HG03064 (cell line): Measurements from ENCODE around the gene STRIT1.
"Not testable (repeated sequence)": the region's sequence is repeated elsewhere in the genome, so short reads cannot be mapped to it uniquely, and the experiment has no call there.

ENCODE experiments used
- ATAC-seq: cut with Tn5 transposase; IDR thresholded peaks from one replicate; pipeline ENCODE4 v1.9.1; 2021; ENCODE audit warnings: low read depth; ENCODE audit not compliant: unreplicated experiment

Gene STRIT1

DNA sequence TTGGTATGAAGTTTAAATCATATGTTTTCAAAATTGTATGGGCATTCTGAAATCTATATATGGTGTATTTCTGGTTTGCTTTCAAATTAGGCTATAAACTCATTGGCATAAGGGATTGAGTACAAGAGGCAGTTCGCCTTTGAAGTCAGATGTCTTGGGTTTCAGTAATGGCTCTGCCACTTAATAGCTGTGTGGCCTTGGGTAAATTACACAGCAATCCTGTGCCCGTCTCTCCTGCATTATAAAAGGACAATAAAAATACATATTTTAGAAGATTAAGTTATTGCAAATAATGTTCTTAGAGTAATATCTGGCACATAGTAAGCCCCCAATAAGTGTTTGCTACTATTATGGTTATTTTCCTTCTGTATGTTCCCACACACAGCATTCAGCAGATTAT is 20.4 kb upstream of the STRIT1 start:
- ATAC-seq = no peak

GRCh38 chr3:155313300-155313699 is 19.8 kb upstream of the STRIT1 start:
- ATAC-seq = no peak

DNA sequence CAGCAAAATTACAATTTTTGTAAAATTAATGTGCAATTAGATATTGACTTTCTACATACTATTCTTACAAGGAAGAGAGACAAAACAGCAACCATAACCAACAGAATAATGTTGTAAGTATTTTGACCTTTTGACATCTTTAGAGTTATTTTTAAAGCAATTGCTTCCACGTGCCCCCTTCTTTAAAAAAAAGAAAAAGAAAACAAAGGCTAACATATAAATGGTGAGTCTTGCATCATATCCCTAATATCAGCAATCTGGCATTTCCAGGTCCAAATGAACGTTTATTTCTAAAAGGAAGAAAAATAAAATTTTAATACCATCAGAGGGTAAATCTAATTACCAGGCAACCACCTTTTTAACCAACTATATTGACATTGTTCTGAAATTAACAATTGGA is 19.3 kb upstream of the STRIT1 start:
- no peak for ATAC-seq

GRCh38 chr3:155309581-155309980 is 16.1 kb upstream of the STRIT1 start:
- ATAC-seq = no peak

DNA sequence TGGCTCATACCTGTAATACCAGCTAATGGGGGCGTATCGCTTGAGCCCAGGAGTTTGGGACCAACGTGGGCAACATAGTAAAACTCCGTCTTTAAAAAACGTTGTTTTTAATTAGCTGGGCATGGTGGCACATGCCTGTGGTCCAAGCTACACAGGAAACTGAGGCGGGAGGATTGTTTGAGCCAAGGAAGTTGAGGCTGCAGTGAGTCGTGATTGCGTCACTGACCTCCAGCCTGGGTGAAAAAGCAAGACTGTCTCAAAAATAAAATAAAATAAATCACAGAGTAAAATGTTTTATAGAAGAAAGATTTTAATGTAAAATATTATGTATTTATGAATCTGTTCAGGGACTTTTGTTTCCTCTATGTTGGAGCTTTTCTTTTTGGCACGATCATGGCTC is 15.3 kb upstream of the STRIT1 start:
- ATAC-seq = no peak

DNA sequence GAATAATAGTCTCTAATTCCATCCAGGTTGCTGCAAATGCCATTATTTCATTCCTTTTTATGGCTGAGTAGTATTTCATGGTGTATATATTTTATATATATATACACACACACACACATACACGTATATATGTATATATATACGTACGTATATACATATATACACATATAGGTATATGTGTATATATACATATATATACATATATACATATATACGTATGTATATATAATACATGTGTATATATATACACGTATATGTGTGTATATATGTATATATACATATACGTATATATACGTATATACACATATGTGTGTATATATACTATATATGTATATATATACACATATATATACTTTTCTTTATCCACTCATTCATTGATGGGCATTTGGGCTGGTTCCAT is 13.7 kb upstream of the STRIT1 start:
- ATAC-seq = no peak

DNA sequence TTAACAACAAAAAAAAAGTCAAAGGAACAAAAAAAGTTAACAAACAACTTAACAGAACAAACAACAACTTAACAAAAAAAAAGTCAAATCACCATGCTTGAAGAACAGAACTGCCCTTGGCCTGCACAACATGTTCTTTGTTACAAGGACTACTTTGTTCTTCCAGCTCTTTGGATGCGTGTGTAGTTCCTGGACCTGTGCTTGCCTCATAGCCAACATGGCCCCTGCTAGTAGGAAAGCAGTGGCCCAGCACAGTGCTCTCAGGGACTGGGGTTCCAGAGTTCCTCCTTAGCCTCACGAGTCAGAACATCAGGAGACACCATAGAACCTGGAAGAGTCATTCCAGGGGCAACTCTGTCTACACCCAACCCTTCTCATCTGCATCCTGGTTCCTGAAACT is 10.9 kb upstream of the STRIT1 start:
- no peak for ATAC-seq

GRCh38 chr3:155303540-155304097 is 10.1 kb upstream of the STRIT1 start:
- ATAC-seq = no peak

DNA sequence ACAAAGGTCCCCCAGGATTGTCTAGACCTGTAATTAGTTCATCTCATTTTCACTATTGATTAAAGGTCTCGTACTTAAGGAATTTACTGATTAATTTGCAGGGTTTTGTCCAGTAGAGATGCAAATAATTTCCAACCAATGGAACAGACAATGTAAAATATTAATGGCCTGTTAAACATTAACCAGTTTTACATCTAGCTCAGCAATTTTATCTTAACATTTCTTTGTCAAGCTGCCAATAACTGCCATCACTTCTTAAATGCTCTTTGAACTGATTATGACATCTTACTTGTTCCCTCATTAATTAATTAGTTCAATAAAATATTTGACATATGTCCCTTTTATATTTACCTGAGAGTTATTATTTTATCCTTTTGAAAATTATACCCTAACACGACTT is 9.4 kb upstream of the STRIT1 start:
- ATAC-seq = no peak

- ATAC-seq = no peak
These were observed 9.0 kb upstream of the STRIT1 start for GRCh38 chr3:155302481-155302880.

- no peak for ATAC-seq
These were observed 3.6 kb upstream of the STRIT1 start for GRCh38 chr3:155297100-155297499.

DNA sequence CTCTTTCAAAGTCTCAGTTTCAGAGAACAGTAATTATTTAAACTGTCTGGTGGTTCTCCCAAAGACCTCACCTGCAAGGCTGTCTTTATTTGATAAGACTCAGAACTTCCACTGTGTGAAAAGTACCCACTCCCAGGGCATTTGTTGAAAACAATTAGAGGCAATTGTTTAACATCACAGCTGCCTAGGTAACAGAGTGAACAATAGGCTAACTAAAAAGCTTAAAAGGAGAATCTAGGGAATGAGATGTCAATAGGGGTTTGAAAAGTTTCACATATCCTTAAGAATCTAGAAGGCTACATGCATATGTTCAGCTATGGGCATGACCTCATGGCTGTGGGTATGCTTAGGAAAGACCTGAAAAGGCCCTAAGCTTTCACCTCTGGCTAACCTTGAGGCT is 2.9 kb upstream of the STRIT1 start:
- no peak for ATAC-seq

DNA sequence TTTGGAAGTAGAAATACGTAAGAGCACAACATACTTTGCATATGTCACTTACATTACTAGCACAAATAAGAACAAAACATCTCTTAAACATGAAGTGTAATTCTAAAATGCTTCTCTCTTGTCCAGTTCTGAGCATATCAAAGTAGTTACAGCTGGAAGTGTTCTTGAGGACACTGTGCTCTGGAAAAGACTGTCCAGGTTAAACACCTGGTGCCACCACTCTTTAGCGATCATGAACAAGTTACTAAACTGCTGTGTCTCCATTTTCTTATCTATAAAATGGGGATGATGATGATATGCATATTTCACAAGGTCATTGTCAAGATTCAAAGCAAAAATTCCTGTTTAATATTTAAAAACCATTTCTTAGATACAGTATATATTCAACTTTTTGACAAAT is 790 bp downstream of the STRIT1 start:
- ATAC-seq = no peak

- no peak for ATAC-seq
These were observed 1.4 kb downstream of the STRIT1 start for GRCh38 chr3:155292133-155292532.

GRCh38 chr3:155286736-155287135 is 6.7 kb downstream of the STRIT1 start:
- ATAC-seq = no peak

- ATAC-seq = no peak
These were observed 7.5 kb downstream of the STRIT1 start for GRCh38 chr3:155285936-155286335.

GRCh38 chr3:155283092-155284056 is 10.1 kb downstream of the STRIT1 start:
- ATAC-seq = no peak

GRCh38 chr3:155282385-155283091 is 10.9 kb downstream of the STRIT1 start:
- no peak for ATAC-seq

GRCh38 chr3:155281912-155282311 is 11.6 kb downstream of the STRIT1 start:
- ATAC-seq = no peak

- not testable (repeated sequence) for ATAC-seq
These were observed 17.4 kb downstream of the STRIT1 start for GRCh38 chr3:155276089-155276488.

GRCh38 chr3:155275159-155275754 is 18.2 kb downstream of the STRIT1 start:
- ATAC-seq = not testable (repeated sequence)
